Gastrocnemius medialis (tissue), 4 donors: ENCODE measurements around the gene MESP2. TPM values are rescaled to one million over a fixed set of nuclear protein-coding genes. Genes with fewer than 3 reads are reported as not detected.

Source experiments
- ATAC-seq, 2 donors: fragments of 150-250 bp; one replicate each; pipeline ENCODE4 v1.9.1; 2016
- DNase-seq, 2 donors: peaks; one replicate each; pipeline ENCODE4 v3.0.0-alpha.2; 2019
- H3K27ac ChIP-seq, 4 donors: fragments of 200-600 bp; sonication (generic); 1 replicate in 1 of 4; 2 replicates in 3 of 4; pipeline ENCODE4 v1.5.1; 2016 to 2018; ENCODE audit warnings: mild to moderate bottlenecking in 2 of 4, moderate library complexity in 1 of 4
- H3K27me3 ChIP-seq, 3 donors: fragments of 200-600 bp; sonication (generic) in 2 of 3; 1 replicate in 1 of 3; 2 replicates in 2 of 3; pipeline versions ENCODE4 v1.5.1 to v1.6.0; 2016 to 2019; ENCODE audit warnings: mild to moderate bottlenecking in 1 of 3, moderate library complexity in 1 of 3
- H3K36me3 ChIP-seq, 2 donors: fragments of 200-600 bp; sonication (generic) in 1 of 2; one replicate each; pipeline ENCODE4 v1.5.1; 2017 to 2018
- H3K4me1 ChIP-seq, 2 donors: fragments of 200-600 bp; sonication (generic) in 1 of 2; one replicate each; pipeline ENCODE4 v1.5.1; 2016 to 2017; ENCODE audit warnings: mild to moderate bottlenecking in 2 of 2
- H3K4me3 ChIP-seq, 4 donors: fragments of 200-600 bp; sonication (generic) in 3 of 4; 1 replicate in 1 of 4; 2 replicates in 3 of 4; pipeline ENCODE4 v1.5.1; 2016 to 2019; ENCODE audit warnings: mild to moderate bottlenecking in 2 of 4
- H3K9me3 ChIP-seq, 3 donors: fragments of 200-600 bp; sonication (generic) in 2 of 3; 1 replicate in 1 of 3; 2 replicates in 2 of 3; pipeline ENCODE4 v1.5.1; 2016 to 2019
- CTCF ChIP-seq, 5 experiments: fragments of 450-650 bp in 3 of 5; fragments of 200-600 bp in 2 of 5; sonication (generic) in 2 of 5; IDR thresholded peaks in 4 of 5; conservative IDR thresholded peaks in 1 of 5; 1 replicate in 4 of 5; 2 replicates in 1 of 5; pipeline ENCODE4 v1.5.1; 2016 to 2019; ENCODE audit warnings: antibody characterized with exemption in 5 of 5, mild to moderate bottlenecking in 3 of 5, moderate library complexity in 3 of 5
- POLR2A ChIP-seq, 2 donors: fragments of 450-650 bp; IDR thresholded peaks; one replicate each; pipeline ENCODE4 v1.6.1; 2017; ENCODE audit warnings: antibody characterized with exemption in 2 of 2, mild to moderate bottlenecking in 2 of 2, moderate library complexity in 2 of 2
- in situ Hi-C, 4 donors: fragments of 200-750 bp; cut with MboI; loops; one replicate each; pipeline versions ENCODE4 v1.15.0 to v1.8.0; 2017; ENCODE audit warnings: low sequenced_read_pairs in 4 of 4
- intact Hi-C: fragments of 100-400 bp; cut with DNase I; formaldehyde crosslinking; loops from one replicate; pipeline ENCODE4 v1.15.1; 2023; ENCODE audit warnings: low total_unique reads
- total RNA-seq, 4 donors: library from RNA; depleted of rRNA; stranded (reverse); fragments of >200 nt; gene quantifications; one replicate each; pipeline versions ENCODE4 v1.1.0 to v1.2.3, GENCODE V29; 2016

Gene MESP2
- total RNA-seq, 4 donors from 2014 or later = not detected

- DNase-seq = no peak
- no peaks in the 10 kb centered on the region for H3K9me3 ChIP-seq
- no peak overlapping the region for H3K27ac ChIP-seq
- H3K36me3 ChIP-seq = no peaks in the 10 kb centered on the region
- TF ChIP-seq POLR2A (IDR thresholded peaks at IDR 0.05) = no peak
- no peaks in the 10 kb centered on the region for H3K4me1 ChIP-seq
- in situ Hi-C loops (no loop called here), intact Hi-C loops (no loop called here)
- H3K4me3 ChIP-seq = no peak overlapping the region
- no peaks in the 10 kb centered on the region for H3K27me3 ChIP-seq
- no peak for ATAC-seq
These were observed 7.2 kb downstream of the MESP2 start for GRCh38 chr15:89783111-89783860.

GRCh38 chr15:89783861-89784685, 7.9 kb downstream of the MESP2 start:
- TF ChIP-seq POLR2A (IDR thresholded peaks at IDR 0.05) (no peak), CTCF (IDR thresholded peaks at IDR 0.05 in 4 of 5, conservative IDR thresholded peaks at IDR 0.05 in 1 of 5) (no peak)
- ATAC-seq (no peak), DNase-seq (no peak)
- intact Hi-C loops = no loop called here
- in situ Hi-C loops = no loop called here
- Histone ChIP-seq H3K27me3 (no peaks in the 10 kb centered on the region), H3K4me1 (no peaks in the 10 kb centered on the region), H3K4me3 (no peak overlapping the region), H3K9me3 (no peaks in the 10 kb centered on the region), H3K27ac (no peak overlapping the region), H3K36me3 (no peaks in the 10 kb centered on the region)

- TF ChIP-seq CTCF (IDR thresholded peaks at IDR 0.05 in 4 of 5, conservative IDR thresholded peaks at IDR 0.05 in 1 of 5) (no peak), POLR2A (IDR thresholded peaks at IDR 0.05) (no peak)
- ATAC-seq = no peak
- Histone ChIP-seq H3K4me3 (no peak overlapping the region), H3K9me3 (no peaks in the 10 kb centered on the region), H3K27ac (no peak overlapping the region), H3K27me3 (no peaks in the 10 kb centered on the region), H3K36me3 (no peaks in the 10 kb centered on the region), H3K4me1 (no peaks in the 10 kb centered on the region)
- intact Hi-C loops = no loop called here
- no peak for DNase-seq
- in situ Hi-C loops = no loop called here
These were observed 8.5 kb downstream of the MESP2 start for GRCh38 chr15:89784686-89784960.

GRCh38 chr15:89785064-89785773, 9.1 kb downstream of the MESP2 start:
- in situ Hi-C loops (no loop called here), intact Hi-C loops (no loop called here)
- Histone ChIP-seq H3K27ac (no peak overlapping the region), H3K4me1 (no peaks in the 10 kb centered on the region), H3K27me3 (no peaks in the 10 kb centered on the region), H3K9me3 (no peaks in the 10 kb centered on the region), H3K4me3 (no peak overlapping the region), H3K36me3 (no peaks in the 10 kb centered on the region)
- no peak for ATAC-seq
- TF ChIP-seq POLR2A (IDR thresholded peaks at IDR 0.05) (no peak), CTCF (IDR thresholded peaks at IDR 0.05 in 4 of 5, conservative IDR thresholded peaks at IDR 0.05 in 1 of 5) (no peak)
- no peak for DNase-seq

- intact Hi-C loops = no loop called here
- no peak for DNase-seq
- H3K27me3 ChIP-seq = no peaks in the 10 kb centered on the region
- H3K36me3 ChIP-seq = no peaks in the 10 kb centered on the region
- ATAC-seq = no peak
- TF ChIP-seq CTCF (IDR thresholded peaks at IDR 0.05 in 4 of 5, conservative IDR thresholded peaks at IDR 0.05 in 1 of 5) (no peak), POLR2A (IDR thresholded peaks at IDR 0.05) (no peak)
- H3K27ac ChIP-seq = no peak overlapping the region
- in situ Hi-C loops = no loop called here
- H3K9me3 ChIP-seq = no peaks in the 10 kb centered on the region
- no peak overlapping the region for H3K4me3 ChIP-seq
- H3K4me1 ChIP-seq = no peaks in the 10 kb centered on the region
These were observed 9.6 kb downstream of the MESP2 start for GRCh38 chr15:89785774-89786140.
